Activated CD4-positive, alpha-beta T cell treated with anti-CD3 and anti-CD28 coated beads for 36 hours (primary cell): ENCODE data around the gene DBF4. TPM values are rescaled to one million over a fixed set of nuclear protein-coding genes. Genes with fewer than 3 reads are reported as not detected.
"Not testable (repeated sequence)": the region's sequence is repeated elsewhere in the genome, so short reads cannot be mapped to it uniquely, and the experiment has no call there.

Experiments used
- ATAC-seq: fragments of 200-7000 bp; cut with Tn5 transposase; one replicate; pipeline ENCODE4 v1.10.0; 2021; ENCODE audit warnings: mild to moderate bottlenecking, moderate library complexity
- CTCF ChIA-PET: fragments of 350-600 bp; sonication (Branson Sonifier 250); formaldehyde crosslinking; loops from one replicate; lab custom pipeline; 2021; ENCODE audit warnings: antibody characterized with exemption; lab: Charles Lee
- POLR2A ChIA-PET: fragments of 350-600 bp; sonication (Branson Sonifier 250); formaldehyde crosslinking; loops from one replicate; lab custom pipeline; 2021; ENCODE audit warnings: antibody characterized with exemption, inconsistent platforms; lab: Charles Lee
- DNase-seq: peaks from one replicate; pipeline ENCODE4 v3.0.0-alpha.2; 2020
- H3K27ac Mint-ChIP-seq: one replicate; pipeline ENCODE4 v1.8.0; 2021; ENCODE audit warnings: mixed read lengths
- H3K27me3 Mint-ChIP-seq: one replicate; pipeline ENCODE4 v1.8.0; 2021; ENCODE audit warnings: mixed read lengths
- H3K36me3 Mint-ChIP-seq: one replicate; pipeline ENCODE4 v1.8.0; 2021; ENCODE audit warnings: low read depth, mixed read lengths
- H3K4me1 Mint-ChIP-seq: one replicate; pipeline ENCODE4 v1.8.0; 2021; ENCODE audit warnings: mixed read lengths
- H3K4me3 Mint-ChIP-seq: one replicate; pipeline ENCODE4 v1.8.0; 2021; ENCODE audit warnings: mild to moderate bottlenecking, moderate library complexity, mixed read lengths
- H3K9me3 Mint-ChIP-seq: one replicate; pipeline ENCODE4 v1.8.0; 2021; ENCODE audit warnings: low read depth, mixed read lengths
- intact Hi-C, 2 experiments: fragments of 100-400 bp; cut with DNase I in 1 of 2; cut with micrococcal nuclease in 1 of 2; formaldehyde crosslinking; loops; one replicate each; pipeline versions ENCODE4 v1.14.2 to v1.15.1; 2022 to 2024; cut with DNase I, micrococcal nuclease
- total RNA-seq, 2 experiments: library from RNA; stranded (reverse); gene quantifications; one replicate each; pipeline ENCODE4 v1.2.3, GENCODE V29; 2021

DBF4 gene
- total RNA-seq, 2 experiments from 2014 or later, result 68.6 to 86.4 TPM

DNA sequence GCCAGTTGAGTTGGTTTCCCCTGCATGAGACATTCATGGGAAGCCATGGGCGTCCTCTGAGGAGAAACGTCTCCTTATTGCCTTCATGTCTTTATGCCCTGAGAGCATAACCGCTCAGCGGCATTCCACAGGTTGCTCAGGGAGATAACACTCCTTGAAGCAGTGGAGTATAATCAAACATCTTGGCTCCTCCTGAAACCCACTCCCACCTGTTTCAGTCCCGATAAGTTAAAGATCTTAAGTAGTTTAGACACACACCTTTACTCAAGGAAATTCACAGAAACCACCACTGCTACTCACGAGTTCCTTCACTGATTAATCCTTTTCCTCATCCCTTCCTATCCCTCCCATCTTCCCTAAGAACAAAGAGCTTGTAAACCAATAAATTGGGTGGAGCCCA, 9.8 kb upstream of the DBF4 start:
- ATAC-seq, CTCF ChIA-PET, H3K4me3 Mint-ChIP-seq, intact Hi-C loops, H3K27me3 Mint-ChIP-seq, DNase-seq, H3K4me1 Mint-ChIP-seq, H3K27ac Mint-ChIP-seq, POLR2A ChIA-PET: not testable (repeated sequence)
- Mint-ChIP-seq H3K36me3 (peaks cover 68% of the 10 kb centered on the region), H3K9me3 (peaks cover 29% of the 10 kb centered on the region)

DNA sequence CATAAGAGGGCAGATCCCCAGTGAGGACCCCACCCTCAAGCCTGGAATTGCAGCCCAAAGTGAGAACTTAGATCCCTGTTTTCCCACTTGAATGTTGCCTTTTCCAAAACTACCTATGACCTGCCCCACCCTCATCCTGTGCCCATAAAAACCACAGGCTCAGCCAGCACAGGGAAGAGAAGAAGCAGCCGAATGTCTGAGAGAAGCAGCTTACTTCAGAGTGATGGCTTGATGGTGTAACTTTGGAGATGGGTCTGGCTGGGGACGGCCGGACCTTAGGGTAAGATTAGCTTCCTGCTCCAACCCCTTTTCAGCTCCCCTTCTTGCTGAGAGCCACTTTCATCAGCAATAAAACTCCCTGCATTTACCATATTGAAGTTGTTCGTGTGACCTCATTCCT, 5.8 kb upstream of the DBF4 start:
- Mint-ChIP-seq H3K36me3 (peaks cover 81% of the 10 kb centered on the region), H3K9me3 (peaks cover 39% of the 10 kb centered on the region), H3K4me1 (peaks cover 25% of the 10 kb centered on the region), H3K4me3 (no peak overlapping the region), H3K27ac (no peak overlapping the region), H3K27me3 (no peaks in the 10 kb centered on the region)
- ChIA-PET POLR2A (no interaction called here), CTCF (interaction anchor here (0.7 kb wide), 1 partner anchor 11 kb away, joined by 4 read pairs; no protein-coding TSS in a partner anchor)
- ATAC-seq (no peak), DNase-seq (no peak)
- intact Hi-C loops, result loop anchor here (10.0 kb wide), 2 partner anchors 556 to 716 kb away; partner anchors contain the start of gene DMTF1 (in 2 of the 2)

DNA sequence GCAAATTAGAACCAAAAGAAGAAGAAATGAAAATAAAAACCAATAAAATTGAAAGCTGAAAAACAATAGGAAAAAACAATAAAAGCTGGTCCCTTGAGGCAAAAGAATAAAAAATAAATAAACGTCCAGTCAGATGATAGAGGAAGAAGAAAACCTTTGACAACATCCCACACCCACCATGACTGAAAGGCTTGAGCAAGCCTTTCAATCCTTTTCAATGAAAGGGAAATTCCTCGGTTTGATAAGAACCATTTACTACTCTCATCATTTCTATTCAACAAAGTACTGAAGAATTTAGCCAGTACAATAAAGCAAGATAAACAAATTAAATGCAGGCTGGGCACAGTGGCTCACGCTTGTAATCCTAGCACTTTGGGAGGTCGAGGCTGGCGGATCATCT, 3.9 kb upstream of the DBF4 start:
- H3K4me3 Mint-ChIP-seq, result no peak overlapping the region
- H3K36me3 Mint-ChIP-seq, result peaks cover 63% of the 10 kb centered on the region
- intact Hi-C loops, result loop anchor here (10.0 kb wide), 2 partner anchors 558 to 718 kb away; partner anchors contain the start of gene DMTF1 (in 2 of the 2)

DNA sequence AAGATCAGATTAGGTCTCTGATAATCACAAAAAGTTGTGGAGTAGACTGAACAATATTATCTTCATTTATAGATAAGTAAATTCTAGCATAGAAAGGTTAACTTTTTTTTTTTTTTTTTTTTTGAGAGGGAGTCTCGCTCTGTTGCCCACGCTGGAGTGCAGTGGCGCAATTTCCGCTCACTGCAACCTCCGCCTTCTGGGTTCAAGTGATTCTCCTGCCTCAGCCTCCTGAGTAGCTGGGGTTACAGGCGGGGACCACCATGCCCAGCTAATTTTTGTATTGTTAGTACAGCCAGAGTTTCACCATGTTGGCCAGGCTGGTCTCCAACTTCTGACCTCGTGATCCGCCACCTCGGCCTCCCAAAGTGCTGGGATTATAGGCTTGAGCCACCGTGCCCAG, 3.0 kb upstream of the DBF4 start:
- ATAC-seq, H3K27ac Mint-ChIP-seq, POLR2A ChIA-PET, H3K4me3 Mint-ChIP-seq, DNase-seq, H3K27me3 Mint-ChIP-seq: not testable (repeated sequence)
- Mint-ChIP-seq H3K4me1 (peaks cover 31% of the 10 kb centered on the region), H3K36me3 (peaks cover 58% of the 10 kb centered on the region), H3K9me3 (peaks cover 24% of the 10 kb centered on the region)
- intact Hi-C loops, result loop anchor here (10.0 kb wide), 2 partner anchors 559 to 719 kb away; partner anchors contain the start of gene DMTF1 (in 2 of the 2)
- CTCF ChIA-PET, result interaction anchor here (0.5 kb wide), 1 partner anchor 13 kb away, joined by 3 read pairs; no protein-coding TSS in a partner anchor

More for the DNA sequence above, 3.9 kb upstream of the DBF4 start:
- peaks cover 25% of the 10 kb centered on the region for H3K4me1 Mint-ChIP-seq
- CTCF ChIA-PET, result no interaction called here
- no peak for DNase-seq
- peaks cover 26% of the 10 kb centered on the region for H3K9me3 Mint-ChIP-seq
- H3K27me3 Mint-ChIP-seq, result no peaks in the 10 kb centered on the region
- no peak for ATAC-seq
- no peak overlapping the region for H3K27ac Mint-ChIP-seq
- POLR2A ChIA-PET, result no interaction called here

DNA sequence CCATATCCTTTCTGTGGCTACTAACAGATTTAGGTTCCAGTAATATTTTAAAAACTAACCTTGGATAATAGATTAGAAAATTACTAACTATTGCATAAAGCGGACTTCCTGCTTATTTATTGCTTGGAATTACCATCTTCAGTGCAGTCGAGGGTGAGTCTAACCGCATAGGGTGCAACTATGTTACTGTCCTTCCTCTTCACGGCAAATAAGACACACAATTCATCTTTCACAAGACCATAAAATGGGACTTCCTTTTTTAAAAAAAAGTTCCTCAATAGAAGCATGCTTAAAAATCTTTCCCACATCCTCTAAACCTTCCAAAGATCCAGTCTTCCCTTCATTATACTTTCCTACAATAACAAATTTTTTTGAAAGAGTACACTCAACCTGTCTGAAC, 2.2 kb upstream of the DBF4 start:
- no peak for DNase-seq
- Mint-ChIP-seq H3K27me3 (no peaks in the 10 kb centered on the region), H3K27ac (peak overlapping the region; percentile 65), H3K4me1 (peaks cover 35% of the 10 kb centered on the region), H3K36me3 (peaks cover 55% of the 10 kb centered on the region), H3K9me3 (peaks cover 24% of the 10 kb centered on the region), H3K4me3 (peak overlapping the region; percentile 82)
- no peak for ATAC-seq
- ChIA-PET CTCF (no interaction called here), POLR2A (no interaction called here)
- intact Hi-C loops, result loop anchor here (2.0 to 10.0 kb wide), 3 partner anchors 17 to 719 kb away; partner anchors contain the start of gene DMTF1 (in 2 of the 2)

DNA sequence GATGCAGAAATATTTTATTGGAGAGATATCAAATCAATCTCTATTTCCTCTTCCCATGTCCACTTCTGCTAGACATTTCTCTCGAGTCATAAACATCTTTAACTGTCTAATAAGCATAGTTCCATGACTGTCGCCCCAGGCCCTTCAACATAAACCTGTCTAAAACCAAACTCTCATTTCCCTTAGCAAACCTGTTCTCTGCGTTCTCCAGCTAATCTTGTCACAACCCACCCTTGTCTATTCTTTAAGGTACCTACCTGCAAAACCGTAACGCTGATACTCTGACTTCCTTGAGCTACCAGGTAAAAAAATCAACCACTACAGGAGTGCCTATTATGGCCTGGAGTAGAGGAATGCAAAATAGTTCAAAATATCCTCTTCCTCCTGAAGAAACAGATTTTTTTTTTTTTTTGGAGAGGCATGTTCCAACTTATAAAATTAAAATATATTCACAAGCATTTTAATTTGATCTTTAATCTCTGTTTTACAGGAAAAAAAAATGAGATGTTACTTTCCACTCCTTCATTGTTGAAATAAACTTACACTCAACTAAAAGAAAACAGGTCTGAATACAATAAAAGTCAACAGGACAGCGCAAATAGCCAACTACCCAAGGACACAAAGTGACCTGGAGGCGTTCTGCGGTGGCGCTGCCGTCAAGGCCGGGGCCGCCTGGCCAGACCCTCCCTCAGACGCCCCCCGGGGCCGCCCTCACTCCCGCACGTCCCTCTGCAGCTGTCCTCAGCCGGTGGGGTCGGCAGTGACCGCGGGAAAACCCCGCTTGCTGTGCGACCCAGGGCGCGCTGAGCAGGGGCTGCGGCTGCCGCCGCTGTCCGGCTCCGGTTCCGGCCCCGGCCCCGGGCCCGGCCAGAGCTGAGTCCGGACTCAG, 898 bp upstream of the DBF4 start:
- H3K9me3 Mint-ChIP-seq, result peaks cover 22% of the 10 kb centered on the region
- intact Hi-C loops, result loop anchor here (1.0 to 10.0 kb wide), 12 partner anchors 19 to 721 kb away; partner anchors contain the start of genes ADAM22 (in 2 of the 2), CROT (in 2 of the 2), DMTF1 (in 2 of the 2) and RUNDC3B (in 2 of the 2)
- peak overlapping the region; percentile 82 for H3K4me3 Mint-ChIP-seq
- H3K27ac Mint-ChIP-seq, result peak overlapping the region; percentile 70
- no peaks in the 10 kb centered on the region for H3K27me3 Mint-ChIP-seq
- ChIA-PET CTCF (interaction anchor here (1.1 to 2.6 kb wide), 3 partner anchors 8 to 255 kb away, joined by 3 to 6 read pairs (median 3); no protein-coding TSS in a partner anchor), POLR2A (interaction anchor here (0.6 kb wide), 1 partner anchor 275 kb away, joined by 3 read pairs; the partner anchor contains the start of gene ABCB1)
- H3K4me1 Mint-ChIP-seq, result peaks cover 44% of the 10 kb centered on the region
- peak; percentile 0 for ATAC-seq
- peaks cover 59% of the 10 kb centered on the region for H3K36me3 Mint-ChIP-seq
- peak; percentile 32 for DNase-seq

DNA sequence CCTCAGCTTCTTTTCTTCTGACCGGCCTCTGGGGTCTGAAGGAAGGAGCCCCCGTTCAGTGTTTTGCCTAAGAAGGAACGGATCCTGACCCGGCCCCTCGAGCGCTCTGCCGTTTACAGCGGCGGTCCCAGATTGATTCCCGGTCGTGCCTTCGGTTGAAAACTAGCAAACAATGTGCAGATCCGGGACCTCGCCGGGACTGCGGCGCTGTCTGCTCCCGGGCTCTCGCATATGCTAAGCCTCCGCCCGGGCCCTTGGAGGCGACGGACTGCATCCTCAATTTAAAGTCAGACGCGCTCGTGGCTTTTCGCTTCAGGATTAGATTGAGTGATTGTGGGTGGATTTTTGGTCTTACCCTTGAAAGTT, 559 bp downstream of the DBF4 start:
- H3K27ac Mint-ChIP-seq, result peak overlapping the region; percentile 93
- H3K4me1 Mint-ChIP-seq, result peaks cover 48% of the 10 kb centered on the region
- peak overlapping the region; percentile 82 for H3K4me3 Mint-ChIP-seq
- ChIA-PET POLR2A (interaction anchor here (0.6 kb wide), 1 partner anchor 524 kb away, joined by 4 read pairs; no protein-coding TSS in a partner anchor), CTCF (interaction anchor here (1.3 to 2.6 kb wide), 2 partner anchors 9 to 10 kb away, joined by 3 to 6 read pairs; no protein-coding TSS in a partner anchor)
- peak; percentile 37 for ATAC-seq
- intact Hi-C loops, result loop anchor here (1.0 to 10.0 kb wide), 11 partner anchors 57 to 722 kb away; partner anchors contain the start of genes ADAM22 (in 2 of the 2), CROT (in 2 of the 2), DMTF1 (in 2 of the 2) and RUNDC3B (in 2 of the 2)
- no peaks in the 10 kb centered on the region for H3K27me3 Mint-ChIP-seq
- peaks cover 50% of the 10 kb centered on the region for H3K36me3 Mint-ChIP-seq
- H3K9me3 Mint-ChIP-seq, result peaks cover 10% of the 10 kb centered on the region
- peak; percentile 74 for DNase-seq

DNA sequence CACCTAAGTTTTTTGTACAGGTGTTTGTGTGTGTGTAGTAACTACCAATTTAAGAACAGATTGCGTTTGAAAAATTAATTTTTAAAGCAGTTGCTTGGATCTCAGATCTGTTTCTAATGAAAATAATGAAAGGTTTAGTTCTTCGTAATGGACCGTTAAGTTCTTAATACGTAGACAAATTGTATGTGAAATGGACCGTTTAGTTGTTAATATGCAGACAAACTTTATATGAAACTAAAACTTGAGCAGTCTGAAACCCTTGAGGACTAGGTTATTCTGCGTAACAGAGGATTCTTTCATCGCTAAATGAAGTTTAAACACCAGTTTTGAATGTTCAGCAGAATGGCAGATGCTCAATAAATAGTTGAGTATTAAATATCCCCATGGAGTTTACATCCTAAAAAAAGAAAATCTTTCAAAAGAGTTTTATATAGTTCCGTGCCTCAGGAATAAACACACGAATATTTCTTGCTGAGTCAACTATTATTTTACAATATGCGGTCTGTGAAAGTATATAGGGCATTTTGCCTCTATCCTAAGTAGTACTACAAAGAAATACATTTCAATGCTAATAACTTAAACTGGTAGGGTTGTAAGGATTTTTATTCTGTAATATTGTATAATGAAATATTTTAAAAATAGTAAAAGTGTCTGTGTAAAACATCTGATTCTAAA, 1.2 kb downstream of the DBF4 start:
- H3K9me3 Mint-ChIP-seq, result peaks cover 4% of the 10 kb centered on the region
- DNase-seq, result no peak
- H3K36me3 Mint-ChIP-seq, result peaks cover 51% of the 10 kb centered on the region
- H3K27me3 Mint-ChIP-seq, result no peaks in the 10 kb centered on the region
- H3K27ac Mint-ChIP-seq, result peak overlapping the region; percentile 70
- intact Hi-C loops, result loop anchor here (2.0 to 10.0 kb wide), 6 partner anchors 57 to 723 kb away; partner anchors contain the start of genes DMTF1 (in 2 of the 2), ADAM22 (in 1 of the 2) and SRI (in 1 of the 2)
- no peak for ATAC-seq
- CTCF ChIA-PET, result interaction anchor here (1.3 kb wide), 1 partner anchor 10 kb away, joined by 5 read pairs; no protein-coding TSS in a partner anchor
- H3K4me1 Mint-ChIP-seq, result peaks cover 43% of the 10 kb centered on the region
- H3K4me3 Mint-ChIP-seq, result peak overlapping the region; percentile 82
- POLR2A ChIA-PET, result no interaction called here

DNA sequence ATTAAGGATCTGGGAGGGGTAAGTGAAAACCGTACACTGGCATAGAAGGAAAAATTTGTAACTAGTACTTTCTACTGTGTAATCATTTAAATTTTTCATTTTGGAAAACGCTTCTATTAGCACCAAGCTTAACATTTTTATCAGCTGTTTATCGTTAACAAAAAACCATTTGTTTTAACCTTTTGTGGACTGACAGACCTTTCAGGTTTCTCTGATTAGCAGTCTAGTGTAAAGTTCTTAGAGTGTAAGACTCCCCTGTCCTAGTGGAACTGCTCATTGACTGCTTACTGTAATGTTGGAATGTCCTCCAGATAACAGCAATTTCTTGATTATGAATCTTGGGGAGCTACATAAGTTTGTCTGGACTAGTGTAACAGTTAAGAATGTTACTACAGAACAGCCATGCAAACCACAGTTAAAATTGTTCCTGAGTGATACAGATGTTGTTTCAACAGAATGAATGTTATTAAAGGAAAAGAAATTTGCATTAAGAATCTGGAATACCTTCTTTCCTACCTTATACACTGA, 2.0 kb downstream of the DBF4 start:
- intact Hi-C loops, result loop anchor here (5.0 to 10.0 kb wide), 3 partner anchors 306 to 723 kb away; partner anchors contain the start of gene DMTF1 (in 2 of the 2)
- H3K36me3 Mint-ChIP-seq, result peaks cover 48% of the 10 kb centered on the region
- peaks cover 44% of the 10 kb centered on the region for H3K4me1 Mint-ChIP-seq
- no peak for DNase-seq
- no peak for ATAC-seq
- no peak overlapping the region for H3K27ac Mint-ChIP-seq
- H3K27me3 Mint-ChIP-seq, result no peaks in the 10 kb centered on the region
- CTCF ChIA-PET, result interaction anchor here (0.7 to 1.3 kb wide), 3 partner anchors 9 to 250 kb away, joined by 3 to 5 read pairs (median 3); partner anchors contain the start of gene RUNDC3B
- peak overlapping the region; percentile 82 for H3K4me3 Mint-ChIP-seq
- no peaks in the 10 kb centered on the region for H3K9me3 Mint-ChIP-seq
- POLR2A ChIA-PET, result interaction anchor here (0.6 kb wide), 1 partner anchor 57 kb away, joined by 3 read pairs; no protein-coding TSS in a partner anchor

DNA sequence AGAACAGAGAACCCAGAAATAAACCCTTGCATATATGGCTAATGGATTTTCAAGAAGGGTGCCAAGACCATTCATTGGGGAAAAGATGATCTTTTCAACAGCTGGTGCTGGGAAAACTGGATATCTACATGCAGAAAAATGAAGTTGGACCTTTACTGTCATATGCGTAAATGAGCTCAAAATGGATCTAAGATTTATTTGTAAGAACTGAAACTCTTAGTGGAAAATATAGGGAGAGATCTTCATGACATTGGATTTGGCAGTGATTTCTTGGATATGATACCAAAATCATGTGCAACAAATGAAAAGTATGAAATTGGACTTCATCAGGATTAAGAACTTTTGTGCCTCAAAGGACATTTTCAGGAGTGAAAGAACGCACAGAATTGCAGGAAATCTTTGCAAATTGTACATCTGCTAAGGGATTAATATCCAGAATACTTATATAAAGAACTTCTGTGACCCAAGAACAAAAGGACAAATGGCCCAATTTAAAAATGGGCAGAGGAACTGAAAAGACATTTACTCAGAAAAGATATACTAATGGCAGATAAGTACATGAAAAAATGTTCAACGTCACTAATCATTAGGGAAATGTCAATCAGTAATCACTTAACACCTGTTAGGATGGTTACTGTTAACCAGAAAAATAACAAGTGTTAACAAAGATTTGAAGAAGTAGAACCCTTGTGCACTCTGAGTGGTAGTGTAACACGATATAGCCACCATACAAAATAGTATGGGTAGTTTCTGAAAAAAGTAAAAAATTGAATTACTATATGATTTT, 6.1 kb downstream of the DBF4 start:
- no peak for ATAC-seq
- Mint-ChIP-seq H3K27ac (no peak overlapping the region), H3K9me3 (no peaks in the 10 kb centered on the region), H3K4me3 (no peak overlapping the region), H3K36me3 (peaks cover 42% of the 10 kb centered on the region), H3K27me3 (no peaks in the 10 kb centered on the region), H3K4me1 (peaks cover 28% of the 10 kb centered on the region)
- CTCF ChIA-PET, result interaction anchor here (0.6 to 1.5 kb wide), 3 partner anchors 12 to 614 kb away, joined by 4 read pairs; no protein-coding TSS in a partner anchor
- intact Hi-C loops, result no loop called here
- POLR2A ChIA-PET, result no interaction called here
- DNase-seq, result no peak
